H9 (cell line): Measurements from ENCODE around the gene TMC6. TPM values are rescaled to one million over a fixed set of nuclear protein-coding genes. Genes with fewer than 3 reads are reported as not detected.

ENCODE experiments used
- DNase-seq: peaks from one replicate; pipeline ENCODE4 v3.0.0-alpha.2; 2017
- H2AFZ ChIP-seq: one replicate; pipeline ENCODE4 v1.6.1; 2013; ENCODE audit warnings: mild to moderate bottlenecking, low read length, control low read depth, moderate library complexity
- H2AK5ac ChIP-seq: 2 replicates; pipeline ENCODE4 v1.6.1; 2013; ENCODE audit warnings: low read length, control low read depth, mixed read lengths; ENCODE audit not compliant: insufficient read length
- H2BK120ac ChIP-seq: one replicate; pipeline ENCODE4 v1.6.1; 2013; ENCODE audit warnings: low read depth, mild to moderate bottlenecking, low read length, control low read depth, inconsistent platforms; ENCODE audit not compliant: poor library complexity, severe bottlenecking
- H2BK12ac ChIP-seq: 2 replicates; pipeline ENCODE4 v1.6.1; 2013; ENCODE audit warnings: low read length, control low read depth, mixed read lengths, low read depth; ENCODE audit not compliant: insufficient read length
- H2BK15ac ChIP-seq: 2 replicates; pipeline ENCODE4 v1.6.1; 2013; ENCODE audit warnings: low read depth, low read length, control low read depth
- H2BK20ac ChIP-seq: one replicate; pipeline ENCODE4 v1.6.1; 2013; ENCODE audit warnings: low read depth, mild to moderate bottlenecking, low read length, control low read depth, inconsistent platforms; ENCODE audit not compliant: poor library complexity, severe bottlenecking
- H2BK5ac ChIP-seq: 2 replicates; pipeline ENCODE4 v1.6.1; 2013; ENCODE audit warnings: low read length, control low read depth, mixed read lengths; ENCODE audit not compliant: insufficient read length
- H3K14ac ChIP-seq: 2 replicates; pipeline ENCODE4 v1.6.1; 2013; ENCODE audit warnings: low read length, control low read depth; ENCODE audit not compliant: insufficient read depth
- H3K18ac ChIP-seq: 2 replicates; pipeline ENCODE4 v1.6.1; 2013; ENCODE audit warnings: low read depth, mild to moderate bottlenecking, mixed read lengths, low read length, control low read depth; ENCODE audit not compliant: insufficient read length
- H3K23ac ChIP-seq: 2 replicates; pipeline ENCODE4 v1.6.1; 2013; ENCODE audit warnings: low read length, control low read depth, mixed read lengths, low read depth; ENCODE audit not compliant: insufficient read length
- H3K23me2 ChIP-seq: 2 replicates; pipeline ENCODE4 v1.6.1; 2013; ENCODE audit warnings: low read depth, mild to moderate bottlenecking, mixed read lengths, low read length, control low read depth; ENCODE audit not compliant: insufficient read length, poor library complexity, severe bottlenecking
- H3K27ac ChIP-seq: 2 replicates; pipeline ENCODE4 v1.5.1; 2013; ENCODE audit warnings: low read length, control low read depth, mixed read lengths, low read depth; ENCODE audit not compliant: insufficient read length
- H3K27me3 ChIP-seq: 2 replicates; pipeline ENCODE4 v1.6.1; 2013; ENCODE audit warnings: low read length, control low read depth, inconsistent platforms; ENCODE audit not compliant: insufficient read depth
- H3K4ac ChIP-seq: 2 replicates; pipeline ENCODE4 v1.6.1; 2013; ENCODE audit warnings: low read depth, mild to moderate bottlenecking, control low read depth, inconsistent platforms, low read length, moderate library complexity
- H3K4me1 ChIP-seq: 2 replicates; pipeline ENCODE4 v1.6.1; 2013; ENCODE audit warnings: low read length, control low read depth, inconsistent platforms; ENCODE audit not compliant: insufficient read depth
- H3K4me2 ChIP-seq: 2 replicates; pipeline ENCODE4 v1.6.1; 2013; ENCODE audit warnings: low read length, control low read depth, mixed read lengths; ENCODE audit not compliant: insufficient read length, insufficient read depth
- H3K56ac ChIP-seq: 2 replicates; pipeline ENCODE4 v1.6.1; 2013; ENCODE audit warnings: low read depth, mild to moderate bottlenecking, mixed read lengths, low read length, control low read depth; ENCODE audit not compliant: insufficient read length
- H3K79me1 ChIP-seq: 2 replicates; pipeline ENCODE4 v1.6.1; 2013; ENCODE audit warnings: low read depth, mild to moderate bottlenecking, moderate library complexity, low read length, control low read depth, inconsistent platforms; ENCODE audit not compliant: insufficient read depth, poor library complexity, severe bottlenecking
- H3K79me2 ChIP-seq: 2 replicates; pipeline ENCODE4 v1.6.1; 2013; ENCODE audit warnings: low read length, control low read depth, inconsistent platforms; ENCODE audit not compliant: insufficient read depth
- H3K9ac ChIP-seq: 2 replicates; pipeline ENCODE4 v1.6.1; 2013; ENCODE audit warnings: low read length, control low read depth, mixed read lengths; ENCODE audit not compliant: insufficient read length; ENCODE audit errors: extremely low read depth
- H3K9me3 ChIP-seq: one replicate; pipeline ENCODE4 v1.6.1; 2013; ENCODE audit warnings: low read depth, low read length, inconsistent platforms; ENCODE audit not compliant: control insufficient read depth
- H3T11ph ChIP-seq: one replicate; pipeline ENCODE4 v1.6.1; 2013; ENCODE audit warnings: mild to moderate bottlenecking, low read length, control low read depth, inconsistent platforms
- H4K20me1 ChIP-seq: one replicate; pipeline ENCODE4 v1.6.1; 2013; ENCODE audit not compliant: control insufficient read depth, insufficient read length, insufficient read depth
- H4K5ac ChIP-seq: 2 replicates; pipeline ENCODE4 v1.6.1; 2013; ENCODE audit warnings: low read depth, mild to moderate bottlenecking, mixed read lengths, low read length, control low read depth; ENCODE audit not compliant: insufficient read length
- H4K8ac ChIP-seq: replicated peaks from 2 replicates; pipeline ENCODE4 v1.6.1; 2013; ENCODE audit warnings: low read length, control low read depth, mixed read lengths, low read depth; ENCODE audit not compliant: insufficient read length
- H4K91ac ChIP-seq: 2 replicates; pipeline ENCODE4 v1.6.1; 2013; ENCODE audit warnings: low read depth, mild to moderate bottlenecking, moderate library complexity, mixed read lengths, low read length, control low read depth; ENCODE audit not compliant: insufficient read length
- H3K27ac Mint-ChIP-seq, 3 experiments: 2 replicates in 2 of 3; 3 replicates in 1 of 3; pipeline ENCODE4 v1.8.0; 2020 to 2021; ENCODE audit warnings: mixed read lengths in 3 of 3, mild to moderate bottlenecking in 1 of 3, moderate library complexity in 1 of 3
- H3K27me3 Mint-ChIP-seq: 2 replicates; pipeline ENCODE4 v1.8.0; 2021; ENCODE audit warnings: low read depth, mild to moderate bottlenecking, moderate library complexity, mixed read lengths
- H3K36me3 Mint-ChIP-seq, 3 experiments: 2 replicates in 2 of 3; 3 replicates in 1 of 3; pipeline ENCODE4 v1.8.0; 2020 to 2021; ENCODE audit warnings: low read depth in 3 of 3, mixed read lengths in 3 of 3; ENCODE audit not compliant: insufficient read depth in 1 of 3
- H3K4me1 Mint-ChIP-seq, 2 experiments: 2 replicates each; pipeline ENCODE4 v1.8.0; 2020; ENCODE audit warnings: mixed read lengths in 2 of 2
- H3K4me3 Mint-ChIP-seq, 2 experiments: 2 replicates in 1 of 2; 3 replicates in 1 of 2; pipeline ENCODE4 v1.8.0; 2020 to 2021; ENCODE audit warnings: mild to moderate bottlenecking in 2 of 2, mixed read lengths in 2 of 2, moderate library complexity in 1 of 2
- H3K9me3 Mint-ChIP-seq, 2 experiments: 2 replicates in 1 of 2; 3 replicates in 1 of 2; pipeline ENCODE4 v1.8.0; 2020; ENCODE audit warnings: mild to moderate bottlenecking in 2 of 2, mixed read lengths in 2 of 2, moderate library complexity in 1 of 2
- WGBS: extraction: QIAGEN DNeasy Blood & Tissue Kit; methylation state at CpG from one replicate; pipeline ENCODE4 v1.1.7; 2013; ENCODE audit warnings: missing lambda C conversion rate, low lambda C conversion rate, mixed read lengths; ENCODE audit not compliant: insufficient read length; ENCODE audit errors: extremely low coverage; 5-methylcytosine and 5-hydroxymethylcytosine counted together
- total RNA-seq: library from RNA; stranded (reverse); gene quantifications from 2 replicates; pipeline ENCODE4 v1.2.1, GENCODE V29; 2021
- TF ChIP-seq, protein P1 (sequence below): fragments of 200-600 bp; sonication (generic); conservative IDR thresholded peaks from 3 replicates; pipeline ENCODE4 v1.8.0; 2021; ENCODE audit warnings: antibody characterized with exemption, mild to moderate bottlenecking

TMC6 gene
- total RNA-seq, 1 experiment from 2014 or later: 86.8 TPM

DNA sequence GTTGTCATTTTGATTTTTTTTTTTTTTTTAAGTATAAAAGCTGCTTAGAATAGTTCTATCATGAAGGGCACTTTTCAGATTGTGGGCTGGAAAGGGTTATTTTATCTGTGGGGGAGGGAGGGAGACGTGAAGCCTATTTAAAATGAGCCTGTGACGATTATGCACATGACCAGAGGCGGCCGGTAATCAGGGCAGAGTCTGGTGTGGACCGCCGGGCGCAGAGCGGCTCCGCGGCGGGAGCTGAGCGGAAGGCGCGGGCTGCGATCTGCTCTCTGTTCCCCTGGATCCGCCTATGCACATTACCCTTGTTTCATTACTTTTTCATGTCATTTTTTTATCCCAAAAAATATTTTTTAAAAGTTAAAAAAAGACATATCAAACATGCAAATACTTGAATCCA, 23.5 kb downstream of the TMC6 start:
- no peak overlapping the region for H4K5ac ChIP-seq
- H3K79me1 ChIP-seq: no peaks in the 10 kb centered on the region
- no peak overlapping the region for H2BK20ac ChIP-seq
- H3K27ac ChIP-seq: no peak overlapping the region
- TF ChIP-seq, protein P1, sequence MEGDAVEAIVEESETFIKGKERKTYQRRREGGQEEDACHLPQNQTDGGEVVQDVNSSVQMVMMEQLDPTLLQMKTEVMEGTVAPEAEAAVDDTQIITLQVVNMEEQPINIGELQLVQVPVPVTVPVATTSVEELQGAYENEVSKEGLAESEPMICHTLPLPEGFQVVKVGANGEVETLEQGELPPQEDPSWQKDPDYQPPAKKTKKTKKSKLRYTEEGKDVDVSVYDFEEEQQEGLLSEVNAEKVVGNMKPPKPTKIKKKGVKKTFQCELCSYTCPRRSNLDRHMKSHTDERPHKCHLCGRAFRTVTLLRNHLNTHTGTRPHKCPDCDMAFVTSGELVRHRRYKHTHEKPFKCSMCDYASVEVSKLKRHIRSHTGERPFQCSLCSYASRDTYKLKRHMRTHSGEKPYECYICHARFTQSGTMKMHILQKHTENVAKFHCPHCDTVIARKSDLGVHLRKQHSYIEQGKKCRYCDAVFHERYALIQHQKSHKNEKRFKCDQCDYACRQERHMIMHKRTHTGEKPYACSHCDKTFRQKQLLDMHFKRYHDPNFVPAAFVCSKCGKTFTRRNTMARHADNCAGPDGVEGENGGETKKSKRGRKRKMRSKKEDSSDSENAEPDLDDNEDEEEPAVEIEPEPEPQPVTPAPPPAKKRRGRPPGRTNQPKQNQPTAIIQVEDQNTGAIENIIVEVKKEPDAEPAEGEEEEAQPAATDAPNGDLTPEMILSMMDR: no peak
- no peak overlapping the region for H3T11ph ChIP-seq
- no peak overlapping the region for H4K8ac ChIP-seq
- no peak overlapping the region for H3K4me3 Mint-ChIP-seq
- H3K4me2 ChIP-seq: no peak overlapping the region
- H3K9me3 Mint-ChIP-seq: peaks cover 12 to 14% of the 10 kb centered on the region in 2 experiments
- no peak overlapping the region for H2AK5ac ChIP-seq
- H2BK120ac ChIP-seq: no peak overlapping the region
- no peak overlapping the region for H2BK5ac ChIP-seq
- H3K27ac Mint-ChIP-seq: peak overlapping the region in 2 of 3 experiments; percentile 51 to 71; a peak in 2 of 7 replicates
- WGBS: no CpG with 5 or more reads among the region's 16 CpGs
- H3K23me2 ChIP-seq: no peaks in the 10 kb centered on the region
- no peaks in the 10 kb centered on the region for H3K79me2 ChIP-seq
- no peak overlapping the region for H3K14ac ChIP-seq
- no peak overlapping the region for H3K56ac ChIP-seq
- no peak overlapping the region for H2BK12ac ChIP-seq
- peaks cover 5 to 6% of the 10 kb centered on the region in 2 experiments; a peak in 3 of 4 replicates for H3K4me1 Mint-ChIP-seq
- no peak overlapping the region for H2AFZ ChIP-seq
- peaks cover 12% of the 10 kb centered on the region for H3K9me3 ChIP-seq
- no peak for DNase-seq
- no peak overlapping the region for H3K4ac ChIP-seq
- H3K4me1 ChIP-seq: no peaks in the 10 kb centered on the region
- H3K9ac ChIP-seq: no peak overlapping the region
- no peak overlapping the region for H4K91ac ChIP-seq
- H3K18ac ChIP-seq: no peak overlapping the region
- H3K23ac ChIP-seq: no peak overlapping the region
- peaks cover 31 to 53% (median 47%) of the 10 kb centered on the region in 3 experiments for H3K36me3 Mint-ChIP-seq
- H3K27me3 ChIP-seq: no peaks in the 10 kb centered on the region
- H3K27me3 Mint-ChIP-seq: no peaks in the 10 kb centered on the region
- no peak overlapping the region for H2BK15ac ChIP-seq
- no peaks in the 10 kb centered on the region for H4K20me1 ChIP-seq
